ENCODE data around the gene TRAF6. TPM values are rescaled to one million over a fixed set of nuclear protein-coding genes. Genes with fewer than 3 reads are reported as not detected.
A peak's percentile ranks its signal among the peaks of the same experiment; 100 is the strongest.

TRAF6 gene
- total and polyA plus RNA-seq, 2 experiments from 2014 or later = 9.5 to 12.7 TPM

- H2AFZ ChIP-seq = no peak overlapping the region
- WGBS (ENCODE audit: low lambda C conversion rate, missing lambda C conversion rate) = 30% methylated on average over 1 of the region's 1 CpG
- H3K9me3 ChIP-seq (ENCODE audit: low read depth) = no peaks in the 10 kb centered on the region
- H3K9me2 ChIP-seq (replicated peaks; ENCODE audit: insufficient read depth) = no peaks in the 10 kb centered on the region
- no peaks in the 10 kb centered on the region for H3K36me3 ChIP-seq (replicated peaks; ENCODE audit: insufficient read depth, low read depth)
- peaks cover 43% of the 10 kb centered on the region for H3K79me2 ChIP-seq
- H3K4me3 ChIP-seq = no peak overlapping the region
- H3K27me3 ChIP-seq = no peaks in the 10 kb centered on the region
- TF ChIP-seq CTCF (IDR thresholded peaks at IDR 0.05; ENCODE audit: poor library complexity) = no peak
- TF ChIP-seq EZH2 (IDR thresholded peaks at IDR 0.05; ENCODE audit: borderline replicate concordance) = no peak
- TF ChIP-seq EZH2phosphoT487 (IDR thresholded peaks at IDR 0.05; ENCODE audit: low read depth, severe bottlenecking, unreplicated experiment) = no peak
- peaks cover 27% of the 10 kb centered on the region for H3K4me1 ChIP-seq (ENCODE audit: insufficient read depth)
- H3K4me2 ChIP-seq = peak overlapping the region; percentile 11
- peak; percentile 77 for DNase-seq (ENCODE audit: low spot score)
- peak overlapping the region; percentile 88 for H3K27ac ChIP-seq
- H4K20me1 ChIP-seq (ENCODE audit: insufficient read depth, poor library complexity, severe bottlenecking) = no peaks in the 10 kb centered on the region
Observed at GRCh38 chr11:36500315-36500721, 9.8 kb downstream of the TRAF6 start.

DNA sequence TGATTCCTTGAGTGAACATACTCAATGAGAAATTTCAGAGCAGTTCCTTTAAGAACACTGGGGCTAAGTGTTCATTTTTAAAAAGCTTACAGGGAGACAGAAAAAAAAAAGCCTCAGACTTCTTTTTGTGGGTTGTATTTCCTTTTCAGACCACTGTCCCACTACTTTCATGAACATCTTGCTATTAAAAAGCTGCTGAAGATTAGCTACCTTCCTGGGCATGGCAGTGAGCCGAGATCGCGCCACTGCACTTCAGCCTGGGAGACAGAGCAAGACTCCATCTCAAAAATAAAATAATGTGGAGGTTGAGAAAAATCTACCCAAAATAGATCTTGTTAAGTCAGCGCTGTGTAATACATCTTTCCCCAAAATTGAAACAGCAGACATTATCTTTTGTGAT lies 10.8 kb downstream of the TRAF6 start:
- 89% methylated on average over 4 of the region's 4 CpGs for WGBS (ENCODE audit: low lambda C conversion rate, missing lambda C conversion rate)

DNA sequence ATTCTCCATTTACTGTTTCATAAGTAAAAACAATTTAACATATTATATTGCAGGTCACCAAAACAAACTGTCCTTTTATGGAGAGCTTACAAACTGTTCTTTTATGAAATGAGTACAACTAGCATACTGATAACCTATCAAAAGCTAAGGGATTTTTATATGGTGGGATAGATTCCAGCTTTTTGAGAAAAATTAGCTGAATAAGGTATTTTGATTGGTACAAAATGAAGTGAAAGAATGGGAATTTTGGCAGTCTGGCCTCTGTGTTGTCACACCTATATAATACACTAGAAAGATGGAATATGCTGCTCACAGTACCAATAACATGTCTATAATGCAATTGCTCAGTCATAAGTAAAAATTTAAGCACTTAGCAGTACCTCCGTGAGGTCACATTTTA lies 11.4 kb downstream of the TRAF6 start:
- Histone ChIP-seq H3K9me3 (ENCODE audit: low read depth) (no peaks in the 10 kb centered on the region), H3K79me2 (peaks cover 27% of the 10 kb centered on the region), H3K4me1 (ENCODE audit: insufficient read depth) (peaks cover 27% of the 10 kb centered on the region), H4K20me1 (ENCODE audit: insufficient read depth, poor library complexity, severe bottlenecking) (no peaks in the 10 kb centered on the region), H3K27me3 (no peaks in the 10 kb centered on the region), H3K4me2 (no peak overlapping the region), H3K9me2 (replicated peaks; ENCODE audit: insufficient read depth) (no peaks in the 10 kb centered on the region), H2AFZ (no peak overlapping the region), H3K36me3 (replicated peaks; ENCODE audit: insufficient read depth, low read depth) (no peaks in the 10 kb centered on the region), H3K27ac (no peak overlapping the region), H3K4me3 (no peak overlapping the region)
- TF ChIP-seq EZH2phosphoT487 (IDR thresholded peaks at IDR 0.05; ENCODE audit: low read depth, severe bottlenecking, unreplicated experiment) = no peak
- no peak for TF ChIP-seq EZH2 (IDR thresholded peaks at IDR 0.05; ENCODE audit: borderline replicate concordance)
- no peak for TF ChIP-seq CTCF (IDR thresholded peaks at IDR 0.05; ENCODE audit: poor library complexity)
- WGBS (ENCODE audit: low lambda C conversion rate, missing lambda C conversion rate) = 81% methylated on average over 1 of the region's 1 CpG
- no peak for DNase-seq (ENCODE audit: low spot score)

More for the DNA sequence above, 10.8 kb downstream of the TRAF6 start:
- Histone ChIP-seq H2AFZ (no peak overlapping the region), H3K9me3 (ENCODE audit: low read depth) (no peaks in the 10 kb centered on the region), H3K4me1 (ENCODE audit: insufficient read depth) (peaks cover 27% of the 10 kb centered on the region), H3K27me3 (no peaks in the 10 kb centered on the region), H3K4me3 (no peak overlapping the region), H3K4me2 (no peak overlapping the region), H3K79me2 (peaks cover 33% of the 10 kb centered on the region), H3K27ac (peak overlapping the region; percentile 88), H4K20me1 (ENCODE audit: insufficient read depth, poor library complexity, severe bottlenecking) (no peaks in the 10 kb centered on the region), H3K9me2 (replicated peaks; ENCODE audit: insufficient read depth) (no peaks in the 10 kb centered on the region), H3K36me3 (replicated peaks; ENCODE audit: insufficient read depth, low read depth) (no peaks in the 10 kb centered on the region)
- no peak for DNase-seq (ENCODE audit: low spot score)
- TF ChIP-seq EZH2 (IDR thresholded peaks at IDR 0.05; ENCODE audit: borderline replicate concordance) (no peak), CTCF (IDR thresholded peaks at IDR 0.05; ENCODE audit: poor library complexity) (no peak), EZH2phosphoT487 (IDR thresholded peaks at IDR 0.05; ENCODE audit: low read depth, severe bottlenecking, unreplicated experiment) (no peak)

- Histone ChIP-seq H3K4me1 (ENCODE audit: insufficient read depth) (no peaks in the 10 kb centered on the region), H3K4me2 (no peak overlapping the region), H4K20me1 (ENCODE audit: insufficient read depth, poor library complexity, severe bottlenecking) (no peaks in the 10 kb centered on the region), H2AFZ (no peak overlapping the region), H3K27me3 (no peaks in the 10 kb centered on the region), H3K27ac (no peak overlapping the region), H3K79me2 (no peaks in the 10 kb centered on the region), H3K9me2 (replicated peaks; ENCODE audit: insufficient read depth) (no peaks in the 10 kb centered on the region), H3K9me3 (ENCODE audit: low read depth) (no peaks in the 10 kb centered on the region), H3K4me3 (no peak overlapping the region), H3K36me3 (replicated peaks; ENCODE audit: insufficient read depth, low read depth) (no peaks in the 10 kb centered on the region)
- no peak for DNase-seq (ENCODE audit: low spot score)
- TF ChIP-seq EZH2 (IDR thresholded peaks at IDR 0.05; ENCODE audit: borderline replicate concordance) (no peak), EZH2phosphoT487 (IDR thresholded peaks at IDR 0.05; ENCODE audit: low read depth, severe bottlenecking, unreplicated experiment) (no peak), CTCF (IDR thresholded peaks at IDR 0.05; ENCODE audit: poor library complexity) (no peak)
Observed at GRCh38 chr11:36493332-36493731, 16.7 kb downstream of the TRAF6 start.

All from hepatocyte (in vitro differentiated cells).